ENCODE results near the gene SUGCT.

The SUGCT gene

DNA sequence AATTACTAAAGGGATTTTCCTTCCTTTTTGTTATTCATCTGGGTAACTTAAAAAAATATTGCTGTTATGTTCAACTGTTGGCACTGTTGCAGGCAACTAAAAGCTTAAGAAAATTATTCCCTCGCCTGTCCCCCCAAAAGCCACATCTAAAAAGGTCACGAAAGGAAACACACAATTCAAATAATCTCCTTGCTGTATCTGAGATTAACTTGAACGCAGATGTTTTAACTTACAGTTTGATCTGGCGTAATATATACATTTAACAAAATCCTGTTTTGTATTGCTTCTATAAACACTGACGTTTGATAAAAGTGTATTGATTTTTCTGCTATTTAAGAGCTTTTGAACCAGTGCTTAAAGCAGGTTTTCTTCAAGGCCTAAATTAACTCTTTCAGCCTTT, 432.1 kb downstream of the SUGCT start:
- H3K36me3 ChIP-seq (ENCODE audit: control insufficient read depth in 1 of 2, insufficient read depth in 2 of 2, low read length in 2 of 2) = no peaks in the 10 kb centered on the region
- no peaks in the 10 kb centered on the region for H3K4me1 ChIP-seq (ENCODE audit: control insufficient read depth in 1 of 2, insufficient read depth in 2 of 2, low read length in 2 of 2)
- H3K4me3 ChIP-seq (ENCODE audit: low read depth in 1 of 2, low read length in 2 of 2) = no peak overlapping the region
- H3K9me3 ChIP-seq (ENCODE audit: control insufficient read depth in 1 of 2, low read length in 2 of 2) = no peaks in the 10 kb centered on the region
- H3K27me3 ChIP-seq (ENCODE audit: low read depth, low read length) = no peaks in the 10 kb centered on the region
- H3K27ac ChIP-seq (ENCODE audit: low read length) = no peak overlapping the region

DNA sequence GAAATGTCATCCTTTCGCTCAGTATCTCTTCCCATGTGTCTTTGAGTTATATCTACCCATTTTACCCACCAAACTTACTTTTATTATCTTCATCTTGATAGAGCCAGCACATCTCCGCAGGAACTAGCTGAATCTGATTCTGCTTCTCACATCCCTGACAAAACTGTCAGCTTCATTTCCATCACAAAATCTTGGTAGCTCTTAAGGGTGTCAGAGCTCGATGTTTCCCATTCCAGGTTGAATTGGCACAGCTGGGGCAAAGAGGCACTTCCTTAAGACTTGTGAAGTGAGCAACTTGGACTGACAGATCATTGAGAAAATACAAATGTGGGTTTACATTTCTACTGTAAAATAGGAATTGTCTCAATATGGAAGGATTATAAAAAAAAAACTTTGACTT, 434.5 kb downstream of the SUGCT start:
- H3K27me3 ChIP-seq (ENCODE audit: low read depth, low read length) = no peaks in the 10 kb centered on the region

DNA sequence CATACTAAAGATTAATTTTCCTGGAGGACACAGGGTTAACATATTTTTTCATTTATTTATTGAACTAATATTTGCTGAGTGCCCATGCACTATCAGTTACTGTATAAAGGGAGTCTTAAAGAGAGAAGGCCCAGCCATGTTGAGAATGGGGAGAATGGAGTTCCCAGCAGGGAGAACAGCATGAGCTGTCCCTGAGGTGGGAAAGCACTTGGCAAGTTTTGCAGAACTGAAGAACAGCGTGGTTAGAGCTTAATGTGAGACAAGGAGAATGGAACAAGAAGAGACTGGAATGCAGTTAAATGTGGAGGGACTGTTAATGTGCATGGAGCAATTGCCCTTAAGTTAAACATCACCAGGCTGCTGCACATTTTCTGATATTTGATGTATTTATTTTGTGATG, 435.4 kb downstream of the SUGCT start:
- no peaks in the 10 kb centered on the region for H3K36me3 ChIP-seq (ENCODE audit: control insufficient read depth in 1 of 2, insufficient read depth in 2 of 2, low read length in 2 of 2)
- H3K4me1 ChIP-seq (ENCODE audit: control insufficient read depth in 1 of 2, insufficient read depth in 2 of 2, low read length in 2 of 2) = no peaks in the 10 kb centered on the region

More for the DNA sequence above, 434.5 kb downstream of the SUGCT start:
- Histone ChIP-seq H3K36me3 (ENCODE audit: control insufficient read depth in 1 of 2, insufficient read depth in 2 of 2, low read length in 2 of 2) (no peaks in the 10 kb centered on the region), H3K4me3 (ENCODE audit: low read depth in 1 of 2, low read length in 2 of 2) (no peak overlapping the region), H3K9me3 (ENCODE audit: control insufficient read depth in 1 of 2, low read length in 2 of 2) (no peaks in the 10 kb centered on the region), H3K27ac (ENCODE audit: low read length) (no peak overlapping the region), H3K4me1 (ENCODE audit: control insufficient read depth in 1 of 2, insufficient read depth in 2 of 2, low read length in 2 of 2) (no peaks in the 10 kb centered on the region)

DNA sequence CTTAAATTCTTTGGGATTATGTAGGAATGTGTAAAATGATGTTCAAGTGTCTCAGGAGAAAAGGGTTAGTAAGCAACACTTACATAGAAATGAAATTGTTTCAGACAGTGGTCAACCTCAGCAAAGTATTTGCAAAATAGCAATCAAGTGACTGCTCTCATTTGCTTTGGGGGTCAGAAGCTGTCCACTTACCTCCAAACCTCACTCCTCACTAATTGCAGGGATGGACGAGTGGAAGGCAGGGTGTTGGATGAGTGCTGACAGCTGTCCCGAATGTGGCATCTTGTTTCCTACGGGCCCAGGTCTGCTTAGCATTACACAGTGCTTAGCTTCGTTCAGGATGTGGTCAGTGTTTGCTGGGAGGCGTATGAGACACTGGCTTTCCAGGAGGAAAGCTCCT, 437.0 kb downstream of the SUGCT start:
- H3K4me3 ChIP-seq (ENCODE audit: low read depth in 1 of 2, low read length in 2 of 2) = no peak overlapping the region
- H3K27me3 ChIP-seq (ENCODE audit: low read depth, low read length) = no peaks in the 10 kb centered on the region
- peaks cover 0 to 1% of the 10 kb centered on the region in 2 donors for H3K9me3 ChIP-seq (ENCODE audit: control insufficient read depth in 1 of 2, low read length in 2 of 2)
- H3K4me1 ChIP-seq (ENCODE audit: control insufficient read depth in 1 of 2, insufficient read depth in 2 of 2, low read length in 2 of 2) = no peaks in the 10 kb centered on the region
- no peaks in the 10 kb centered on the region for H3K36me3 ChIP-seq (ENCODE audit: control insufficient read depth in 1 of 2, insufficient read depth in 2 of 2, low read length in 2 of 2)
- H3K27ac ChIP-seq (ENCODE audit: low read length) = no peak overlapping the region

More for the DNA sequence above, 435.4 kb downstream of the SUGCT start:
- H3K9me3 ChIP-seq (ENCODE audit: control insufficient read depth in 1 of 2, low read length in 2 of 2) = no peaks in the 10 kb centered on the region
- H3K27me3 ChIP-seq (ENCODE audit: low read depth, low read length) = no peaks in the 10 kb centered on the region
- H3K27ac ChIP-seq (ENCODE audit: low read length) = no peak overlapping the region
- no peak overlapping the region for H3K4me3 ChIP-seq (ENCODE audit: low read depth in 1 of 2, low read length in 2 of 2)

DNA sequence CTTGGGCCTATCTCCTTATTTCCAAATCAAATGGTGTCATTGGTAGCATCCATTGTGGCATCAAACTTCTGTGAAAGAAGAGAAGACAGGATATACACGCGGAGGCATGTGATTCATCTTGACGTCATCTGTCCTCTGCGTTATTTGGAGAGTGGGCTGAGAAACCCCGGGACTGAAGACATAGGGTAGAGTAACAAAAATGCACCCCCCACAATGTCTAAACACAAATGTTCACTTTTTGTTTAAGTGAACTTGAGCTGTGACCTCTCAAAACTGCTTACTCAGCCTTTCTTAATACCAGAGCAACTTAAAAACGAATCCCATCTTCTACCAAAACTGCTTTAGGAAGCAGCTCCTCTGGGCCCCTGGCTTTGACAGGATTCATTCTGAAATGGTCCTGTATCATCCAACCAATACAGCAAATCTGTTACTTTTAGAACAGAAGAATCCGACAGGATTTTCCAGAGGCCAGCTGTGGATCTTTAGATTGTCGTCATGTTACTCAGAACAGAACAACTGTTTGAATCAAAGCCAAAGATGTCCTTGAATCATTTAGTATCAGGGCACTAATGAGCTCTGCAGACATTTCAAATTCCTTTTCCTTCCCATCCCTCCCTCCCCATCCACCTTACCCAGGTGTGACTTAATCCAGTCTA, 438.1 kb downstream of the SUGCT start:
- Histone ChIP-seq H3K36me3 (ENCODE audit: control insufficient read depth in 1 of 2, insufficient read depth in 2 of 2, low read length in 2 of 2) (no peaks in the 10 kb centered on the region), H3K9me3 (ENCODE audit: control insufficient read depth in 1 of 2, low read length in 2 of 2) (peaks cover 3% of the 10 kb centered on the region in 2 donors), H3K4me3 (ENCODE audit: low read depth in 1 of 2, low read length in 2 of 2) (no peak overlapping the region), H3K27ac (ENCODE audit: low read length) (no peak overlapping the region), H3K27me3 (ENCODE audit: low read depth, low read length) (no peaks in the 10 kb centered on the region), H3K4me1 (ENCODE audit: control insufficient read depth in 1 of 2, insufficient read depth in 2 of 2, low read length in 2 of 2) (no peaks in the 10 kb centered on the region)

DNA sequence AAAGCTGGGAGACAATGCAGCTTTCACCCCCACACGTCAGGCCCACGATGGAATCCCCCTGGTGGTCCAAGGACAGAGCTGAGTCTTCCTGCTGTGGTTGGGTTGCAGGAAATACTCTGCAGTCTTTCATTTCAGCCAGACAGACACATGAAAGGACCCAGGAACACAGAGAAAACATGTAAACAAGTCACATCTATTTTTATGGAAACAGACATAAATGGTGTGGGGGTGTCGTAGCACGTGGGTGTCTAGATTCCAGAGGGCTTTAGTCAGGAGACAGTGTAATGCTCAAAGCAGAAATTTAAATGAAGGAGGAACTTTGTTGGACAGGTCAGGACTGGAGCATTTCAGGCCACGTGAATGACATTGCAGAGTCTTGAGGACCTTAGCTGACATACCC, 444.6 kb downstream of the SUGCT start:
- no peaks in the 10 kb centered on the region for H3K27me3 ChIP-seq (ENCODE audit: low read depth, low read length)
- H3K4me3 ChIP-seq (ENCODE audit: low read depth in 1 of 2, low read length in 2 of 2) = no peak overlapping the region
- no peaks in the 10 kb centered on the region for H3K4me1 ChIP-seq (ENCODE audit: control insufficient read depth in 1 of 2, insufficient read depth in 2 of 2, low read length in 2 of 2)
- peaks cover 3% of the 10 kb centered on the region in 2 donors for H3K9me3 ChIP-seq (ENCODE audit: control insufficient read depth in 1 of 2, low read length in 2 of 2)
- H3K36me3 ChIP-seq (ENCODE audit: control insufficient read depth in 1 of 2, insufficient read depth in 2 of 2, low read length in 2 of 2) = no peaks in the 10 kb centered on the region
- no peak overlapping the region for H3K27ac ChIP-seq (ENCODE audit: low read length)

DNA sequence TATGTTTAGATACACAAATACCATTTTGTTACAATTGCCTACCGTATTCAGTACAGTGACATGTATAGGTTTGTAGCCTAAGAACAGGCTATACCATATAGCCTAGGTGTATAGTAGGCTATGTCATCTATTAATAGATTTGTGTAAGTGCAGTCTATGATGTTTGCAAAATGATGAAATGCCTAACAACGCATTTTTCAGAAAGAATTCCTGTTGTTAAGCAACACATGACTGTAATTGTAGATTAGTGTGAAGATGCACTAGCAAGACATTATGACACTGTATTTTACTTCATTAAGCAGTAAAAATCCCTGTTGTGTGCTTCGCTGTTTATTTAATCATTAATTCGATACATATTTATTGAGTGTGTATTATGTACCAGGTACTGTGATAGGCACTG, 446.0 kb downstream of the SUGCT start:
- no peaks in the 10 kb centered on the region for H3K4me1 ChIP-seq (ENCODE audit: control insufficient read depth in 1 of 2, insufficient read depth in 2 of 2, low read length in 2 of 2)
- H3K9me3 ChIP-seq (ENCODE audit: control insufficient read depth in 1 of 2, low read length in 2 of 2) = peaks cover 3% of the 10 kb centered on the region in 2 donors
- H3K36me3 ChIP-seq (ENCODE audit: control insufficient read depth in 1 of 2, insufficient read depth in 2 of 2, low read length in 2 of 2) = no peaks in the 10 kb centered on the region
- H3K27me3 ChIP-seq (ENCODE audit: low read depth, low read length) = no peaks in the 10 kb centered on the region
- H3K27ac ChIP-seq (ENCODE audit: low read length) = no peak overlapping the region
- no peak overlapping the region for H3K4me3 ChIP-seq (ENCODE audit: low read depth in 1 of 2, low read length in 2 of 2)

DNA sequence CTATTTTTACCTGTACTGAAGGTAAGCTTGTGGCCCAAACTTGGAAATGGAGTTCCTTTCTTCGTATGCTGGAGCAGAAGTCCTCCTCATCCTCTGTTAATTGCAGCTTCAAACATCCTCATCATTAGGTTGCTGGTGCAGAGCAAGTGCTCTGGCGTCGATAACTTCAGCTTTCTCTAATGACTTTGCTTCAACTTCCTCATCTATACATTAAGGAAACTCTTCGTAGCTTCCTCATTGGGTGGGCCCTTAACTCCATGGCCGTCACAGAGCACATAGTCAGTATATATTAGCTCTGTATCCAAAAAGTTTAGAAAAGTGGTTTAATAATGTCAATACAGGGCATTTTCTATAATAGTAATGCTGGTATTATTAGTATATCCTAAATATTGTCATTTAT, 447.7 kb downstream of the SUGCT start:
- no peaks in the 10 kb centered on the region for H3K9me3 ChIP-seq (ENCODE audit: control insufficient read depth in 1 of 2, low read length in 2 of 2)
- no peaks in the 10 kb centered on the region for H3K36me3 ChIP-seq (ENCODE audit: control insufficient read depth in 1 of 2, insufficient read depth in 2 of 2, low read length in 2 of 2)
- H3K4me3 ChIP-seq (ENCODE audit: low read depth in 1 of 2, low read length in 2 of 2) = no peak overlapping the region
- H3K4me1 ChIP-seq (ENCODE audit: control insufficient read depth in 1 of 2, insufficient read depth in 2 of 2, low read length in 2 of 2) = no peaks in the 10 kb centered on the region
- H3K27me3 ChIP-seq (ENCODE audit: low read depth, low read length) = no peaks in the 10 kb centered on the region
- H3K27ac ChIP-seq (ENCODE audit: low read length) = no peak overlapping the region

DNA sequence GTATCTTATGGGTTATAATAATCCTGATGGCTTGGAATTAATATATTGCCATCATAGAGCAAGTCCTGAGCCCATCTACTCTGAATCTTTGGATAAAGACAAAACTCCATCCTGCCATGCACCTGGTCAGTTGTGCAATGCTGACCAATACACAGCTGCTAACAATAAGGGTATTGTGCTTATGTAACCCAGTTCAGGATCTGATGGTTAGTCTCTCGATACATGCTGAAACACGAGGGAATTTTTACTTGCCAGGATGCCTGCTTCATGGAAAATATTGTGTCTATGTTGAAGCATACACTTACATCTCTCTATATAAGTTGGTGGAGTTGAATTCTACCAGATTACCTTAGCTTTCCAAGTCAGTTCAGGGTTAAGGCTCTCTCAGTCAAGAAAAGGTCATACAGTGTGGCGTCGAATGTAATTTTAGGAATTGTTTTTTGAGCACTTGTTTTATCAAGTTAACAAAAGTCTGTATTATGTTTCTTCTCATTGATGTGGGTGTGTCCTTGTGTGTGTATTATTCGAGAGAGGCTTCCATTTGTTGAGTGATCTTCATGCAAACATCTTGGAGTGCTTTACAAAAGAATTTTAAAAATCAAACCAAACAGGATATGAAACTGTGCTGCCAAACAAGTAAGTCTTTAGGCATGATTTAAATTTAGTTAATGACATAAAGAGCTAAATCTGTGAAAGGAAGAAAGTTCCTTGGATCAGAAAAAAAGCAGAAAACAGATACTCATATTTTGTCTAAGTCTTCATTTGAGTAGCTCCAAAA, 449.1 kb downstream of the SUGCT start:
- Histone ChIP-seq H3K9me3 (ENCODE audit: control insufficient read depth in 1 of 2, low read length in 2 of 2) (no peaks in the 10 kb centered on the region), H3K36me3 (ENCODE audit: control insufficient read depth in 1 of 2, insufficient read depth in 2 of 2, low read length in 2 of 2) (no peaks in the 10 kb centered on the region), H3K4me1 (ENCODE audit: control insufficient read depth in 1 of 2, insufficient read depth in 2 of 2, low read length in 2 of 2) (no peaks in the 10 kb centered on the region), H3K27ac (ENCODE audit: low read length) (no peak overlapping the region), H3K4me3 (ENCODE audit: low read depth in 1 of 2, low read length in 2 of 2) (no peak overlapping the region), H3K27me3 (ENCODE audit: low read depth, low read length) (no peaks in the 10 kb centered on the region)

DNA sequence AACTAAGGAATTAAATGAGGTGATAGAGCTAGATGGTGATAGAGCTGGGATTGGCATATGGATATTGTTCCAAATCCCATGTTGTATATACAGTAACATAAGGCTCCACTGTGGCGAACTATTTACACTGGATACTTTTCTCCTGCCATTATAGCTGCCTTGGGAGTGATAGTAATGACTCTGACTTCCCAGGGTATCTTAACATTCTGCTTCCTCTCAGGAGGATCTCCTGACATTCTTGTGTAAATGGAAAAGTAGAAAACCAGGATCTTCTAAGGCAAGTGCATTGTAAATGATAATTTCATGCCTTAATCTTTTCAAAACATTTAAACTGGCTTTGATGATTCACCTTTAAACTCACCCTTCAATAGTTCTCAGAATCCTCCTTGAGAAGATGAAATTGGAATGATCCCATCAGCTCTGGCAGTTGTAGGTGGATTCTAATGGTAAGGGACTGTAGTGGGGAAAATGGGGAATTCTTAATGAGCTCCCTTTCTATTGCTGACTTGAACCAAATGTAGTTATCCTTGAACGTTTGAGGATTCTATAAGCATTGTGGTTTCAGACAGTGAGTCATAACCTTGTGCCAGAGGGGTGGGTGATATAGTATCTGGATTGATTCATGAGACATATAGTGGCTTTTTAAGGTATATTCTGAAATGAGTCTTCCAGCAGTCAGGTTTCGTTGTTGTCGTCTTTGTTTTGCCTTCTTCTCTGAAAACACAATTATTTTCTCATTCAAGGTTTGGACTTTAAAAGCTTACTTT, 450.0 kb downstream of the SUGCT start:
- Histone ChIP-seq H3K4me1 (ENCODE audit: control insufficient read depth in 1 of 2, insufficient read depth in 2 of 2, low read length in 2 of 2) (no peaks in the 10 kb centered on the region), H3K27me3 (ENCODE audit: low read depth, low read length) (no peaks in the 10 kb centered on the region), H3K4me3 (ENCODE audit: low read depth in 1 of 2, low read length in 2 of 2) (no peak overlapping the region), H3K9me3 (ENCODE audit: control insufficient read depth in 1 of 2, low read length in 2 of 2) (no peaks in the 10 kb centered on the region), H3K27ac (ENCODE audit: low read length) (no peak overlapping the region), H3K36me3 (ENCODE audit: control insufficient read depth in 1 of 2, insufficient read depth in 2 of 2, low read length in 2 of 2) (no peaks in the 10 kb centered on the region)

DNA sequence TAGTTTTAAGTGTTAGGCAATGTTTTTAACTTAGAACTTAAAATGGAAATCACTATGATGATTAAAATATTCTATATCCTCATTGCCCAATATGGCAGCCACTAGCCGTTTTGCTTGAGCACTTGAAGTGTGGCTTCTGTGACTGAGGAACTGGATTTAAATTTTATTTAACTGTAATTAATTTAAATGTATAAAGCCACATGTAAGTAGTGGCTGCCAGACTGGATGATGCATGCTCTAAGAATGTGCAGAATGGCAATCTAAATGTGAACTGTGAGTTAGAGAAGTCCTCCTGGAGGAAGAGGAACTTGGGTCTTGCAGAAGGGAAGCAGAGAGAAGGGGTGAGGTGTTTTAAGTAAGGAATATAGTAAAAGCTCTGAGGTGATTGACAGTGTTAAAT, 451.4 kb downstream of the SUGCT start:
- no peaks in the 10 kb centered on the region for H3K4me1 ChIP-seq (ENCODE audit: control insufficient read depth in 1 of 2, insufficient read depth in 2 of 2, low read length in 2 of 2)
- no peak overlapping the region for H3K4me3 ChIP-seq (ENCODE audit: low read depth in 1 of 2, low read length in 2 of 2)
- H3K36me3 ChIP-seq (ENCODE audit: control insufficient read depth in 1 of 2, insufficient read depth in 2 of 2, low read length in 2 of 2) = no peaks in the 10 kb centered on the region
- H3K27me3 ChIP-seq (ENCODE audit: low read depth, low read length) = no peaks in the 10 kb centered on the region
- no peak overlapping the region for H3K27ac ChIP-seq (ENCODE audit: low read length)
- peaks cover 0 to 5% of the 10 kb centered on the region in 2 donors for H3K9me3 ChIP-seq (ENCODE audit: control insufficient read depth in 1 of 2, low read length in 2 of 2)

Measured in muscle layer of duodenum (tissue), 2 donors.